ENCODE results near the gene EZH1. TPM values are rescaled to one million over a fixed set of nuclear protein-coding genes. Genes with fewer than 3 reads are reported as not detected.

The EZH1 gene
- total RNA-seq: 10 to 100 TPM; 32.7 to 71.9 (median 43.9) TPM

GRCh38 chr17:42744806-42745617 lies at the start of gene EZH1:
Gene EZH1, minus strand, starts transcription at chr17:42745040. Its CDS starts 16,099 bp downstream, at chr17:42728941.
- H3K4me3 ChIP-seq (ENCODE audit: low read depth, poor library complexity, severe bottlenecking): peak within 1 kb of the TSS; percentile 60
- intact Hi-C loops (cut with DNase I; ENCODE audit: low total_unique reads): no loop called here
- peak in 1 of 2 donors; percentile 45 for TF ChIP-seq POLR2A (IDR thresholded peaks at IDR 0.05)
- TF ChIP-seq, protein P1, sequence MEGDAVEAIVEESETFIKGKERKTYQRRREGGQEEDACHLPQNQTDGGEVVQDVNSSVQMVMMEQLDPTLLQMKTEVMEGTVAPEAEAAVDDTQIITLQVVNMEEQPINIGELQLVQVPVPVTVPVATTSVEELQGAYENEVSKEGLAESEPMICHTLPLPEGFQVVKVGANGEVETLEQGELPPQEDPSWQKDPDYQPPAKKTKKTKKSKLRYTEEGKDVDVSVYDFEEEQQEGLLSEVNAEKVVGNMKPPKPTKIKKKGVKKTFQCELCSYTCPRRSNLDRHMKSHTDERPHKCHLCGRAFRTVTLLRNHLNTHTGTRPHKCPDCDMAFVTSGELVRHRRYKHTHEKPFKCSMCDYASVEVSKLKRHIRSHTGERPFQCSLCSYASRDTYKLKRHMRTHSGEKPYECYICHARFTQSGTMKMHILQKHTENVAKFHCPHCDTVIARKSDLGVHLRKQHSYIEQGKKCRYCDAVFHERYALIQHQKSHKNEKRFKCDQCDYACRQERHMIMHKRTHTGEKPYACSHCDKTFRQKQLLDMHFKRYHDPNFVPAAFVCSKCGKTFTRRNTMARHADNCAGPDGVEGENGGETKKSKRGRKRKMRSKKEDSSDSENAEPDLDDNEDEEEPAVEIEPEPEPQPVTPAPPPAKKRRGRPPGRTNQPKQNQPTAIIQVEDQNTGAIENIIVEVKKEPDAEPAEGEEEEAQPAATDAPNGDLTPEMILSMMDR (IDR thresholded peaks at IDR 0.05): no peak
- 8 to 9% methylated on average over 28 to 31 of the region's 50 CpGs for WGBS, 2 donors
- peak; percentile 77 to 97 for DNase-seq (ENCODE audit: low spot score in 2 of 2)

DNA sequence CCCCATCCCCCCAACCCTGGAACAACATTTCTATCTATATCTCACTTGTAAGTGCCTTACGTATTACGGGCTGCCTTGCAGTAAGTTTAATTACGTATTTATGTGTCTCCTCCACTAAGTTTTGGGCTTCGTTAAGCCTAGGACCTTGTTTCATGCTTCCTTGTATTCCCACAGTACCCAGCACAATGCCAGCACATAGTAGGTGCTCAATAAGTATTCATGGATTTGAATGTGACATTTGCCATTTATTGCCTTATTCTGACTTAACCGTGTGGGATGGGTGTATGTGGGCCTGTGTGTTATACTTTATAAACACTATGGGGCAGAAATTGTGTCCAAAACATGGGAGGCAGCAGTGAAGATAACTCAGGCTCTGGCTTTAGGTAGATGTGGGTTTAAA lies 47.7 kb upstream of the EZH1 start:
- no peak for TF ChIP-seq POLR2A (IDR thresholded peaks at IDR 0.05)
- TF ChIP-seq, protein P1 (IDR thresholded peaks at IDR 0.05): no peak
- 68 to 71% methylated on average over 5 of the region's 5 CpGs for WGBS, 2 donors
- intact Hi-C loops (cut with DNase I; ENCODE audit: low total_unique reads): no loop called here
- DNase-seq (ENCODE audit: low spot score in 2 of 2): no peak
- H3K4me3 ChIP-seq (ENCODE audit: low read depth, poor library complexity, severe bottlenecking): no peak overlapping the region

DNA sequence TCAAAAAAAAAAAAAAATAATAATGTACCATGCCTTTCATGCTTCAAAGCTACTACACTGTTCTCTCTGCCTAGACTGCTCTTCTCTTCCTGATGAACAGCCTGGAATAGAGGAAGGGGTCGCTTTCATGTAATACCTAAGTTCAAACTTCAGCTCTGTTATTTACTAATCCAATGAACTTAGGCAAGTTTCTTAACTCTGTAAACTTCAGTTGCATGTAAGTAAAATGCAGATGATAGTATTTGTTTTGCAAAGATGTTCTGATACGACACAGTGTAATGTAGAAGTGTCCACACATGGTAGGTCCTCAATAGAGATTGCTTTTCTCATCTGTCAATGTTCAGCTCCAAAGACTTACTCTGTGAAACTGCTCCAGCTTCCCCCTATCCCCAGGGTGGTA lies 47.1 kb upstream of the EZH1 start:
- no peak for DNase-seq (ENCODE audit: low spot score in 2 of 2)
- H3K4me3 ChIP-seq (ENCODE audit: low read depth, poor library complexity, severe bottlenecking): no peak overlapping the region
- intact Hi-C loops (cut with DNase I; ENCODE audit: low total_unique reads): no loop called here
- TF ChIP-seq, protein P1 (IDR thresholded peaks at IDR 0.05): no peak
- TF ChIP-seq POLR2A (IDR thresholded peaks at IDR 0.05): no peak
- WGBS, 2 donors: 78 to 82% methylated on average over 2 of the region's 2 CpGs

- WGBS, 2 donors: 90 to 92% methylated on average over 11 of the region's 11 CpGs
- TF ChIP-seq POLR2A (IDR thresholded peaks at IDR 0.05): no peak
- TF ChIP-seq, protein P1 (IDR thresholded peaks at IDR 0.05): no peak
- intact Hi-C loops (cut with DNase I; ENCODE audit: low total_unique reads): no loop called here
Observed at GRCh38 chr17:42787266-42787665, 42.4 kb upstream of the EZH1 start.

GRCh38 chr17:42784811-42785592 lies 40.2 kb upstream of the EZH1 start:
- WGBS, 2 donors: 21 to 30% methylated on average over 44 to 52 of the region's 52 CpGs
- H3K4me3 ChIP-seq (ENCODE audit: low read depth, poor library complexity, severe bottlenecking): no peak overlapping the region
- intact Hi-C loops (cut with DNase I; ENCODE audit: low total_unique reads): no loop called here
- no peak for DNase-seq (ENCODE audit: low spot score in 2 of 2)
- no peak for TF ChIP-seq POLR2A (IDR thresholded peaks at IDR 0.05)
- TF ChIP-seq, protein P1 (IDR thresholded peaks at IDR 0.05): no peak

More at GRCh38 chr17:42787266-42787665, 42.4 kb upstream of the EZH1 start:
- H3K4me3 ChIP-seq (ENCODE audit: low read depth, poor library complexity, severe bottlenecking): no peak overlapping the region
- no peak for DNase-seq (ENCODE audit: low spot score in 2 of 2)
